SH-SY5Y (cell line): ENCODE measurements around the gene PPP1R12C.

Experiments used
- GATA2 ChIP-seq: IDR thresholded peaks from 2 replicates; pipeline ENCODE4 v1.6.1; 2011; ENCODE audit warnings: mild to moderate bottlenecking, low read depth, low read length
- GATA3 ChIP-seq: IDR thresholded peaks from 2 replicates; pipeline ENCODE4 v1.6.1; 2011; ENCODE audit warnings: low read depth, mild to moderate bottlenecking, low read length, moderate library complexity

DNA sequence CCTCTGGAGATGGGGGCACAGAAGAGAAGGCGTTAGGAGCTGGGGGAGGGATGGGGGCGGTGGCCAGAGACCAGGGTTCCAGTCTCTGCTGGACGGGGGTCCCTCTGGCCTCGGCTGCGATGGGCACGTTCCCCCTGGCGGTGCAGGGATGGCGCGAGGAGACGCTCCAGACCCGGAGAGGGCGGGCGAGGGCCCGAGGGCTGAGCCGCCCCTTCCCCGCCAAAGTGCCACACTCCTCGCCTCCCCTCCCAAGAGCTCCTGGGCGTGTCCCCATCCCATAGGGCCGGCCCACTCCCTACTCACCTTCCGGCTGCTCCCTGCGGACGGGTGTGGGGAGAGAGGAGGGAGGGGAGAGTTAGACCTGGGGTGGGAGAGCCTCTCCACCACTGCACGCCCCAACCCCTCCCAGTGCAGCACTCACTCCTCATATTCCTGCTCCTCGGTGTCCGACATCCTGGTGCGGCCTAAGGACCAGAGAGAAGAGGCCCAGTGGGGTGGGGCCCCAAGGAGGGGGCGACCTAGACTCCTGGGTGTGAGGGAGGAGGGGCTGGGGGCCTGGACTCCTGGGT lies 29.4 kb upstream of the PPP1R12C start:
- no peak for TF ChIP-seq GATA2
- no peak for TF ChIP-seq GATA3
